H9 (cell line): ENCODE results near the gene GPR107. TPM values are rescaled to one million over a fixed set of nuclear protein-coding genes. Genes with fewer than 3 reads are reported as not detected.

Source experiments
- DNase-seq: peaks from one replicate; pipeline ENCODE4 v3.0.0-alpha.2; 2017
- H2AFZ ChIP-seq: one replicate; pipeline ENCODE4 v1.6.1; 2013; ENCODE audit warnings: mild to moderate bottlenecking, low read length, control low read depth, moderate library complexity
- H2AK5ac ChIP-seq: 2 replicates; pipeline ENCODE4 v1.6.1; 2013; ENCODE audit warnings: low read length, control low read depth, mixed read lengths; ENCODE audit not compliant: insufficient read length
- H2BK120ac ChIP-seq: one replicate; pipeline ENCODE4 v1.6.1; 2013; ENCODE audit warnings: low read depth, mild to moderate bottlenecking, low read length, control low read depth, inconsistent platforms; ENCODE audit not compliant: poor library complexity, severe bottlenecking
- H2BK12ac ChIP-seq: 2 replicates; pipeline ENCODE4 v1.6.1; 2013; ENCODE audit warnings: low read length, control low read depth, mixed read lengths, low read depth; ENCODE audit not compliant: insufficient read length
- H2BK15ac ChIP-seq: 2 replicates; pipeline ENCODE4 v1.6.1; 2013; ENCODE audit warnings: low read depth, low read length, control low read depth
- H2BK20ac ChIP-seq: one replicate; pipeline ENCODE4 v1.6.1; 2013; ENCODE audit warnings: low read depth, mild to moderate bottlenecking, low read length, control low read depth, inconsistent platforms; ENCODE audit not compliant: poor library complexity, severe bottlenecking
- H2BK5ac ChIP-seq: 2 replicates; pipeline ENCODE4 v1.6.1; 2013; ENCODE audit warnings: low read length, control low read depth, mixed read lengths; ENCODE audit not compliant: insufficient read length
- H3K14ac ChIP-seq: 2 replicates; pipeline ENCODE4 v1.6.1; 2013; ENCODE audit warnings: low read length, control low read depth; ENCODE audit not compliant: insufficient read depth
- H3K18ac ChIP-seq: 2 replicates; pipeline ENCODE4 v1.6.1; 2013; ENCODE audit warnings: low read depth, mild to moderate bottlenecking, mixed read lengths, low read length, control low read depth; ENCODE audit not compliant: insufficient read length
- H3K23ac ChIP-seq: 2 replicates; pipeline ENCODE4 v1.6.1; 2013; ENCODE audit warnings: low read length, control low read depth, mixed read lengths, low read depth; ENCODE audit not compliant: insufficient read length
- H3K23me2 ChIP-seq: 2 replicates; pipeline ENCODE4 v1.6.1; 2013; ENCODE audit warnings: low read depth, mild to moderate bottlenecking, mixed read lengths, low read length, control low read depth; ENCODE audit not compliant: insufficient read length, poor library complexity, severe bottlenecking
- H3K27ac ChIP-seq: 2 replicates; pipeline ENCODE4 v1.5.1; 2013; ENCODE audit warnings: low read length, control low read depth, mixed read lengths, low read depth; ENCODE audit not compliant: insufficient read length
- H3K27me3 ChIP-seq: 2 replicates; pipeline ENCODE4 v1.6.1; 2013; ENCODE audit warnings: low read length, control low read depth, inconsistent platforms; ENCODE audit not compliant: insufficient read depth
- H3K4ac ChIP-seq: 2 replicates; pipeline ENCODE4 v1.6.1; 2013; ENCODE audit warnings: low read depth, mild to moderate bottlenecking, control low read depth, inconsistent platforms, low read length, moderate library complexity
- H3K4me1 ChIP-seq: 2 replicates; pipeline ENCODE4 v1.6.1; 2013; ENCODE audit warnings: low read length, control low read depth, inconsistent platforms; ENCODE audit not compliant: insufficient read depth
- H3K4me2 ChIP-seq: 2 replicates; pipeline ENCODE4 v1.6.1; 2013; ENCODE audit warnings: low read length, control low read depth, mixed read lengths; ENCODE audit not compliant: insufficient read length, insufficient read depth
- H3K56ac ChIP-seq: 2 replicates; pipeline ENCODE4 v1.6.1; 2013; ENCODE audit warnings: low read depth, mild to moderate bottlenecking, mixed read lengths, low read length, control low read depth; ENCODE audit not compliant: insufficient read length
- H3K79me1 ChIP-seq: 2 replicates; pipeline ENCODE4 v1.6.1; 2013; ENCODE audit warnings: low read depth, mild to moderate bottlenecking, moderate library complexity, low read length, control low read depth, inconsistent platforms; ENCODE audit not compliant: insufficient read depth, poor library complexity, severe bottlenecking
- H3K79me2 ChIP-seq: 2 replicates; pipeline ENCODE4 v1.6.1; 2013; ENCODE audit warnings: low read length, control low read depth, inconsistent platforms; ENCODE audit not compliant: insufficient read depth
- H3K9ac ChIP-seq: 2 replicates; pipeline ENCODE4 v1.6.1; 2013; ENCODE audit warnings: low read length, control low read depth, mixed read lengths; ENCODE audit not compliant: insufficient read length; ENCODE audit errors: extremely low read depth
- H3K9me3 ChIP-seq: one replicate; pipeline ENCODE4 v1.6.1; 2013; ENCODE audit warnings: low read depth, low read length, inconsistent platforms; ENCODE audit not compliant: control insufficient read depth
- H3T11ph ChIP-seq: one replicate; pipeline ENCODE4 v1.6.1; 2013; ENCODE audit warnings: mild to moderate bottlenecking, low read length, control low read depth, inconsistent platforms
- H4K20me1 ChIP-seq: one replicate; pipeline ENCODE4 v1.6.1; 2013; ENCODE audit not compliant: control insufficient read depth, insufficient read length, insufficient read depth
- H4K5ac ChIP-seq: 2 replicates; pipeline ENCODE4 v1.6.1; 2013; ENCODE audit warnings: low read depth, mild to moderate bottlenecking, mixed read lengths, low read length, control low read depth; ENCODE audit not compliant: insufficient read length
- H4K8ac ChIP-seq: replicated peaks from 2 replicates; pipeline ENCODE4 v1.6.1; 2013; ENCODE audit warnings: low read length, control low read depth, mixed read lengths, low read depth; ENCODE audit not compliant: insufficient read length
- H4K91ac ChIP-seq: 2 replicates; pipeline ENCODE4 v1.6.1; 2013; ENCODE audit warnings: low read depth, mild to moderate bottlenecking, moderate library complexity, mixed read lengths, low read length, control low read depth; ENCODE audit not compliant: insufficient read length
- H3K27ac Mint-ChIP-seq, 3 experiments: 2 replicates in 2 of 3; 3 replicates in 1 of 3; pipeline ENCODE4 v1.8.0; 2020 to 2021; ENCODE audit warnings: mixed read lengths in 3 of 3, mild to moderate bottlenecking in 1 of 3, moderate library complexity in 1 of 3
- H3K27me3 Mint-ChIP-seq: 2 replicates; pipeline ENCODE4 v1.8.0; 2021; ENCODE audit warnings: low read depth, mild to moderate bottlenecking, moderate library complexity, mixed read lengths
- H3K36me3 Mint-ChIP-seq, 3 experiments: 2 replicates in 2 of 3; 3 replicates in 1 of 3; pipeline ENCODE4 v1.8.0; 2020 to 2021; ENCODE audit warnings: low read depth in 3 of 3, mixed read lengths in 3 of 3; ENCODE audit not compliant: insufficient read depth in 1 of 3
- H3K4me1 Mint-ChIP-seq, 2 experiments: 2 replicates each; pipeline ENCODE4 v1.8.0; 2020; ENCODE audit warnings: mixed read lengths in 2 of 2
- H3K4me3 Mint-ChIP-seq, 2 experiments: 2 replicates in 1 of 2; 3 replicates in 1 of 2; pipeline ENCODE4 v1.8.0; 2020 to 2021; ENCODE audit warnings: mild to moderate bottlenecking in 2 of 2, mixed read lengths in 2 of 2, moderate library complexity in 1 of 2
- H3K9me3 Mint-ChIP-seq, 2 experiments: 2 replicates in 1 of 2; 3 replicates in 1 of 2; pipeline ENCODE4 v1.8.0; 2020; ENCODE audit warnings: mild to moderate bottlenecking in 2 of 2, mixed read lengths in 2 of 2, moderate library complexity in 1 of 2
- WGBS: extraction: QIAGEN DNeasy Blood & Tissue Kit; methylation state at CpG from one replicate; pipeline ENCODE4 v1.1.7; 2013; ENCODE audit warnings: missing lambda C conversion rate, low lambda C conversion rate, mixed read lengths; ENCODE audit not compliant: insufficient read length; ENCODE audit errors: extremely low coverage; 5-methylcytosine and 5-hydroxymethylcytosine counted together
- total RNA-seq: library from RNA; stranded (reverse); gene quantifications from 2 replicates; pipeline ENCODE4 v1.2.1, GENCODE V29; 2021
- TF ChIP-seq, protein P1 (sequence below): fragments of 200-600 bp; sonication (generic); conservative IDR thresholded peaks from 3 replicates; pipeline ENCODE4 v1.8.0; 2021; ENCODE audit warnings: antibody characterized with exemption, mild to moderate bottlenecking

The GPR107 gene
- total RNA-seq, 1 experiment from 2014 or later, result 38.0 TPM

DNA sequence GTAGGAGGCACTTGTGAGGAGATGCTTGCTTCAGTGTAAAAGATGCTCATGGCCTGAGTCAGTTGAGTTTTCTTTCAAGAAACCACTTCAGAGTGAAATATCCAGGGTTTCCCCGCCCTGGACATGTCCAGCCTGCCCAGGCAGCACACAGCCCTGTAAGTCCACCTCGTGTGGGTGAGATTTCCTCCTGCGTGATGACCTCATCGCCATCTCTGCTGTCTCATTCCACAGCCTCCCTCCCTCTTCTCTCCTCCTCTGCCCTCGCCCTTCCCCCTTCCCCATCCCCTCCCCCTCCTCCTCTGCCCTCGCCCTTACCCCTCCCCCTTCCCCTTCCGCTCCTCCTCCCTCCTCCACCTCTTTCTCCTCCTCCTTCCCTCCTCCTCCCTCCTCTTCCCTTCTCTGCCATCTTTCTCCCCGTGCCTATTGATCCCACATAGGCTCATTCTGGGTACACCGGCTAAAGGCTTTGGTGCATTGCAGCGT lies 84.5 kb downstream of the GPR107 start:
- Histone ChIP-seq H2AK5ac (no peak overlapping the region), H3K14ac (no peak overlapping the region), H3K27ac (no peak overlapping the region), H2AFZ (no peak overlapping the region), H2BK15ac (no peak overlapping the region), H2BK120ac (no peak overlapping the region), H2BK5ac (no peak overlapping the region), H3K18ac (no peak overlapping the region), H3K4me2 (peak overlapping the region; percentile 6), H3K9me3 (no peaks in the 10 kb centered on the region), H3K4me1 (peaks cover 23% of the 10 kb centered on the region; the same call in 1 of the 2 replicates), H3K23ac (no peak overlapping the region), H3K56ac (no peak overlapping the region), H3K23me2 (no peaks in the 10 kb centered on the region), H3K9ac (no peak overlapping the region), H3K79me2 (no peaks in the 10 kb centered on the region), H4K20me1 (peaks cover 2% of the 10 kb centered on the region), H4K8ac (no peak overlapping the region), H3T11ph (no peak overlapping the region), H4K5ac (no peak overlapping the region), H4K91ac (no peak overlapping the region), H3K4ac (no peak overlapping the region), H3K27me3 (no peaks in the 10 kb centered on the region), H3K79me1 (no peaks in the 10 kb centered on the region), H2BK12ac (no peak overlapping the region), H2BK20ac (no peak overlapping the region)
- no CpG with 5 or more reads among the region's 10 CpGs for WGBS
- Mint-ChIP-seq H3K4me1 (peaks cover 35 to 45% of the 10 kb centered on the region in 2 experiments), H3K4me3 (peak overlapping the region in 1 of 2 experiments; percentile 58; a peak in 1 of 5 replicates), H3K27ac (peak overlapping the region in 2 of 3 experiments; percentile 80 to 96; a peak in 3 of 7 replicates), H3K36me3 (peaks cover 0 to 22% (median 14%) of the 10 kb centered on the region in 3 experiments; a peak in 5 of 7 replicates), H3K27me3 (no peaks in the 10 kb centered on the region), H3K9me3 (no peaks in the 10 kb centered on the region; a peak in 1 of 5 replicates)
- TF ChIP-seq, protein P1, sequence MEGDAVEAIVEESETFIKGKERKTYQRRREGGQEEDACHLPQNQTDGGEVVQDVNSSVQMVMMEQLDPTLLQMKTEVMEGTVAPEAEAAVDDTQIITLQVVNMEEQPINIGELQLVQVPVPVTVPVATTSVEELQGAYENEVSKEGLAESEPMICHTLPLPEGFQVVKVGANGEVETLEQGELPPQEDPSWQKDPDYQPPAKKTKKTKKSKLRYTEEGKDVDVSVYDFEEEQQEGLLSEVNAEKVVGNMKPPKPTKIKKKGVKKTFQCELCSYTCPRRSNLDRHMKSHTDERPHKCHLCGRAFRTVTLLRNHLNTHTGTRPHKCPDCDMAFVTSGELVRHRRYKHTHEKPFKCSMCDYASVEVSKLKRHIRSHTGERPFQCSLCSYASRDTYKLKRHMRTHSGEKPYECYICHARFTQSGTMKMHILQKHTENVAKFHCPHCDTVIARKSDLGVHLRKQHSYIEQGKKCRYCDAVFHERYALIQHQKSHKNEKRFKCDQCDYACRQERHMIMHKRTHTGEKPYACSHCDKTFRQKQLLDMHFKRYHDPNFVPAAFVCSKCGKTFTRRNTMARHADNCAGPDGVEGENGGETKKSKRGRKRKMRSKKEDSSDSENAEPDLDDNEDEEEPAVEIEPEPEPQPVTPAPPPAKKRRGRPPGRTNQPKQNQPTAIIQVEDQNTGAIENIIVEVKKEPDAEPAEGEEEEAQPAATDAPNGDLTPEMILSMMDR, result no peak
- peak; percentile 81 for DNase-seq
